Fibroblast of skin of right quadriceps (primary cell): ENCODE results near the gene SEZ6L.

ENCODE experiments used
- DNase-seq: peaks from one replicate; pipeline ENCODE4 v3.0.0-alpha.2; 2013

SEZ6L gene

DNA sequence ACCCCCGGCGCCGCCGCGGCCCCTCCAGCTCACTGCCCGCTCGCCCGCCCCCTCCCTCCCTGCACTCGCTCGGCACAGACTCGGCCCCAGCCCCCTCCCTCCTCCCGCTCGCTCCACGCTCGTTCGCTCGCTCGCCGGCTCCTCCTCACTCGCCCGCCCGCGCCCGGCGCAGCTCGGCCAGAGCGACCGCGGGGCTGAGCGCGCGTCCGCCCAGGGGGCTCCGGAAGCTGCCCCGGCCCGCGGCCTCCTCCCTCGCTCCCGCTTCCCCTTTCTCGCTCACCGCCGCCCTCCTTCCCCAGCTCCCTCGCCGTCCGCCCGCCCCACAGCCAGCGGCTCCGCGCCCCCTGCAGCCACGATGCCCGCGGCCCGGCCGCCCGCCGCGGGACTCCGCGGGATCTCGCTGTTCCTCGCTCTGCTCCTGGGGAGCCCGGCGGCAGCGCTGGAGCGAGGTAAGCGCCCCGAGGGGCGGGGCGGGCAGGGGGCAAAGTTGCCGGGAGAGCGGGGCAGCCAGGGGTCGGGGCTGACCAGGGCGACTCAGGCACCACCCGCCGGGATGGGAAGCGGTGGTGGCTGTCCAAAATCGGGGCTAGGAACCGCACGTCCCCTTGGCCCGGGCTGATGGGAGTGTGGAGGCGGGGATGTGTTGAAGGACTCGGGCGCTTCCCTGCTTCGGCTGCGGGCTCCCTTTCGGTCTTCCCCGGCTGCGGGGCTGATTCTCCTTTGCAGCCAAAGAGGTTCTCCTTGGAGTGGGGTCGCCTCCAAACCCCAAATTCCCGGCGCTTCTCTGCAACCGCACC, at the start of gene SEZ6L:
SEZ6L (plus strand) TSS at position 148 of the 797 bp plus-strand sequence; CDS start at position 356, 208 bp downstream.
- no peak for DNase-seq

DNA sequence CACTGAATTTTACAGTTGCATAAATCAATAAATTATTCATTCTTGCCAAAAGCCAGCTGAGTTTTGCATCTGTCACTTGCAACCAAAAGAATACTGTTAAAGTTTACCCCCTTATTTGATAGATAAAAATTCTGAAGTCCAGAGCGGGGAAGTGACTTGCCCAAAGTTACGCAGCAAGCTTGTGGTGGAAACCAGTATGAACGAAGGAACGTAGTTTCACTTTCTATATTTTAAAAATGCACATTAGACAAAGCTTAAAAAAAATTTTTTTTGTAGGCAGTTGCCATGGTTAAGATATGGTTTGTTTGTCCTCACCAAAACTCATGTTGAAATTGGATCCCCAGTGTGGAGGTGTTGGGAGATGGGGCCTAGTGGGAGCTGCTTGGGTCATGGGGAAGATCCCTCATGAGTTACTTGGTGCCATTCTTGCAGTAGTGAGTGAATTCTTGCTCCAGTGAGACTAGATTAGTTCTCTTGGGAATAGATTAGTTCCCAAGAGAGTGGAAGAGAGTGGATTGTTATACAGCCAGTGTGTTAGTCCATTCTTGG, 46.3 kb upstream of the SEZ6L start:
- DNase-seq = no peak

DNA sequence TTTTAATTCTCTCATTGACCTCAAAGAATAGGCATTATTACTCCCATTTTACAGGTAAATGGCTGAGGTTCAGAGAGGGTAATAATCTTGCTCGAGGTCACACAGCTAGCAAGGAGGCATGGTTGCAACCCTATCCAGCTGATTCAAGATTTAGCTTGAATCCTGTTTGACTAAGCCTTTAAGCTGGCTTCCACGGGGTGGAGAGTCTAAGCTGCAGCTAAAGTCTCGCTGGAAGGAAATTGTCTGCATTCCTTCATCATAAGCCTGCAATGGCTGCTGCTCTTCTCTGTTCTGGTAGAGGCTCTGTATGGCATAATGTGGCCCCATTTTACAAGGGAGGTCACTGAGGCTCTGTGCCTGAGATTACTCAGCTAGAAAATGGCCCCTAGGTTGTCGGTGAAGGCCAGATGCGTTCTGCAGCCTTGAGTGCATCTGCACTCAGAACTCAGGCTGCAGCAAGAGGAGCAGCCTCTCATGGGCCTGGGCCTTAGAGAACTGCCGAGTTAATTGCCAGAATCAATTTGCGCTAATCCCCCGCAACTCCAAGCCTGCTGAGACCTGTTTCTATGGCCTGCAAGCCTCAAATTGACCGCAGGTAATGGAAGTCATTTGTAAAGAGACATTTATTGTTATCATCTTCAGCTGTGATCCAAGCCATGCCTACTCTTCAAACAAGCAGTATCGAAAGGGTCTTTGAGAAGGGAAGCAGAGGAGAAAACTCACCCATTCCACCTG, 44.1 kb upstream of the SEZ6L start:
- DNase-seq = no peak

DNA sequence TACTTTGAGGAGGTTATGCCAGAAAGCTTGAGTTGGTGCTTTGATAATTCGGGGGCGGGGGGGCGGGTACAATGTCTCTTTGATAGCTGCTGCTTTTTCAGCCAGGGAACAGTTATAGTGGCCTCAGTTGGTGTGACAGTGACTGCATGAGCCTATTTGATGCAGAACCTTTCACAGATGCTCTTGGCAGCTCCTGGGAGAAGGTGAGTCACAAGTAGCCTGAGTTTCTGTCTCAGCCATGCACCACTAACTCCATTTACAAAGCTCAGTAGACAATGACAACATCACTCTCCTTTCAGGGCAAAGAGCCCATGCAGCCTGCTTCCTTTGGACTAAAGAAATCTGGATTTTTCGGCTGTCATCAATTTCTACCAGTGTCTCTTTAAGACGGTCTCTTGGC, 42.1 kb upstream of the SEZ6L start:
- no peak for DNase-seq

DNA sequence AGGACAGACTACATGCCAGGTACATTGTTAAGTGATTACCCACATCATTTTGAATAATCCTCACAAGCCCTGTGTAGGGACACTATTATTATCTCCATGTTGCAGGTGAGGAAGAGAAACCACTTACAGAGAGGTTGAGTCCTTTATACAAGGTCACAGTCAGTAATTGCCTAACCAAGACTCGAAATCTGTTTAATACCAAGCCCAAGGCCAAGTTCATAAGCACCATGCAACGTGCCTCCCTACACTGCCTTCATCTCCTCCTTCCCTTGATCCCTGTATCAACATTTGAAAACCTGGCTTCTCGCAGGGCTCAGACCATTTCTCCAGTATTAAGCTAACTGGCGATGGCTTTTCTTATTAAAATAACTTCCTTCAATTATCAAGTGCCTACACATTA, 41.7 kb upstream of the SEZ6L start:
- no peak for DNase-seq

- no peak for DNase-seq
Observed at GRCh38 chr22:26131589-26132154, 37.6 kb upstream of the SEZ6L start.

GRCh38 chr22:26134654-26135330, 34.5 kb upstream of the SEZ6L start:
- DNase-seq = no peak

DNA sequence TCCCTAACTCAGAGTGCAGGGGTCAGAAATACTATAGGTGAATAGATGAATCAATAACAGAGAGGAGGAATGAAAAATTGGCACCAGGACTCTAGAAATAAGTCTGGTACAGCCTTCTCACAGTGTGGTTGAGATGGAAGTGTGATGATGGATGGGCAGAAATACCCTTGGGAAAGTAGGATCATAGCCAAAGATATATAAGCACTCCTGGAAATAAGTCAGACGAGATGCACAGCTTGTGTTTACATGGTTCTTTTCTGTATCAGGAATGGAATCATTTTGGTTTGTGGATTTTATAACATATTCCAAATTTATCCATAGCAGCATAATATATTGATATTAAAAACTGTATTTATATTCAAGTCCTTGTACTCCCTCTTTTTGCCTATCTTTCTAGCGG, 33.5 kb upstream of the SEZ6L start:
- DNase-seq = no peak

DNA sequence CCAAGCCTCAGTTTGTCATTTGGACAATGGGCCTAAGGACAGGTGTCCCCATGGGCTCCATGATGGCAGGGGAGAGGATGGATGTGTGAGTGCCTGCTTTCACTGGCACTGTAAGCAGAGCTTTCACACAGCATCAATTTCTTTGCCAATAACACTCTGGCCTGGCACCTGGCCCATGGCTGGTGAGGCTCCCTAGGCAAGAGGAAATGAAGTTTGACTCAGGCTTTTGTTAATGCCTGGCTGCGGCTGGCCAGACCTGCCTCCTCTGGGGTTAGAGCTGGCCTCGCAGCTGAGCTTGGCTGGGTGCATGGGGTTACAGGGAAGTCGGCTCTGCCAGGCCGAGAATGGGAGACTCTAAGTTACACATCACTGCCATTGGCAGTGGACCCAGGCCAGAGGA, 30.0 kb upstream of the SEZ6L start:
- DNase-seq = no peak

- no peak for DNase-seq
Observed at GRCh38 chr22:26141831-26142230, 27.4 kb upstream of the SEZ6L start.

- DNase-seq = no peak
Observed at GRCh38 chr22:26143806-26144325, 25.4 kb upstream of the SEZ6L start.

GRCh38 chr22:26159886-26160285, 9.4 kb upstream of the SEZ6L start:
- DNase-seq = no peak

DNA sequence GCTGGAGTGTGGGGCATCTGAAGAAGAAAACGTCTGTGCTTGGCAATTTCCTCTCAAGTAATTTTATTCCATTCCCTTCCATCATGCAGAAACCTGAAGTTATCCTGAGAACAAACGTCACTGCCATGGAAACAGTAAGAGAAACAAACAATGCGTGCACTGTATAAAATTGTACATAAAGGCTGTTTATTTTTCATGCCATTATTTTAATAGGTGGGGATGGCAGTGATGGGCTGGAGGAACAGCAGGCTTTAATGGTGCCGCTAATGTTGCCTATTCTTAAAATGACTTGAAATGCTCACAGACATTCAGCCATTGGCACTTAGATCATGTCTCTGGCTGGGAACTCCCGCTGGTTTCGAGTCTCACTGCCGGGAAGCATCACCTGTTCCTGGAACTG, 7.5 kb upstream of the SEZ6L start:
- no peak for DNase-seq

DNA sequence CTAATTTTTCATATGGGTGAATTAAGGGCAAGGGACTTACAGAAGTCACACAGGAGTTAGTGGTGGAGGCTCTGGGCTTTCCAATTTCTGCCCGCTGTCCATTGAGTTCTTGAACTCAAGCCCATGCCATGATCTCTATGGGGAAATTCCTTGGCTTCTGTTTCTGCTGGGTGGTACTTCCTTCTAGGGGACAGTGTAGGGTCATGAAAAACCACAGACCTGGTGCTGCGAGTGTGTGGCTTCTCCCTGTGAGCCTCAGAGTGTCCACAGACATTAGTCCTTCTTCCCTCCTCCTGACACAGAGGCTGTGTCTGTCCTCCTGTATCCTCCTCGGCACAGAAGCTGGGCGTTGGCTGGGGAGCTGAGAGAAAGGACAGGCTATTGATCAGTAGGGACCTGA, 6.3 kb upstream of the SEZ6L start:
- no peak for DNase-seq

- no peak for DNase-seq
Observed at GRCh38 chr22:26164174-26164573, 5.1 kb upstream of the SEZ6L start.

- no peak for DNase-seq
Observed at GRCh38 chr22:26168330-26168851, 871 bp upstream of the SEZ6L start.

DNA sequence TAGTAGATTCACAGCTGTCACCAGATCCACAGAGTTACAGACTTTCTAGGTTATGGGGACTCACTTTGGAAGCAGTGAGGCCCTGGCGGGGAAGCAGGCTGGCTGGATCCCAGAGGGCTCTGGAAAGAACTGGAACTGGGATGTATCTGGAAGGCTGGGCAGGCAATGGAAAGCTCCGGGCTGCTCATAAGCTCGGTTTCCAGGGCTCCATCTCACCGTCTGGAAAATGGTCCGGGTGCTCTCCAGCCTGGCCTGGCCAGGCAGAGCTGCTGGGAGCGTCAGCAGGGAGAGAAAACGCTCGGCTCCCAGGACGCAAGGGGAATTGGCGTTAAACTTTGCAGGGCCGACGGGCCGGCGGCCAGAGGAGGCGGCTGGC, 335 bp upstream of the SEZ6L start:
- DNase-seq = no peak

GRCh38 chr22:26170112-26170492, 840 bp downstream of the SEZ6L start:
- no peak for DNase-seq

- no peak for DNase-seq
Observed at GRCh38 chr22:26170795-26171580, 1.7 kb downstream of the SEZ6L start.

GRCh38 chr22:26172389-26172990, 3.2 kb downstream of the SEZ6L start:
- peak; percentile 7 for DNase-seq

- DNase-seq = no peak
Observed at GRCh38 chr22:26174280-26174679, 5.0 kb downstream of the SEZ6L start.

- no peak for DNase-seq
Observed at GRCh38 chr22:26182723-26183122, 13.5 kb downstream of the SEZ6L start.
